ENCODE measurements around the gene TFDP1.

TFDP1 gene

GRCh38 chr13:113653264-113654174 is 69.0 kb downstream of the TFDP1 start:
- DNase-seq (ENCODE audit: low read depth), result no peak
- TF ChIP-seq MAX (IDR thresholded peaks at IDR 0.05; ENCODE audit: low read depth, low read length), result no peak
- no peak for TF ChIP-seq MYC (IDR thresholded peaks at IDR 0.05; ENCODE audit: low read depth, low read length)
- no peak for TF ChIP-seq POLR2A (IDR thresholded peaks at IDR 0.05; ENCODE audit: extremely low read depth, insufficient read length)
- TF ChIP-seq CTCF (IDR thresholded peaks at IDR 0.05; ENCODE audit: low read depth, low read length), result no peak

GRCh38 chr13:113654175-113654560 is 69.6 kb downstream of the TFDP1 start:
- DNase-seq (ENCODE audit: low read depth), result no peak
- TF ChIP-seq POLR2A (IDR thresholded peaks at IDR 0.05; ENCODE audit: extremely low read depth, insufficient read length), result no peak
- no peak for TF ChIP-seq MAX (IDR thresholded peaks at IDR 0.05; ENCODE audit: low read depth, low read length)
- no peak for TF ChIP-seq CTCF (IDR thresholded peaks at IDR 0.05; ENCODE audit: low read depth, low read length)
- TF ChIP-seq MYC (IDR thresholded peaks at IDR 0.05; ENCODE audit: low read depth, low read length), result no peak
- H3K4me3 ChIP-seq (ENCODE audit: low read depth, low read length), result no peak overlapping the region

More at GRCh38 chr13:113653264-113654174, 69.0 kb downstream of the TFDP1 start:
- no peak overlapping the region for H3K4me3 ChIP-seq (ENCODE audit: low read depth, low read length)

GRCh38 chr13:113654591-113655345 is 70.2 kb downstream of the TFDP1 start:
- no peak for DNase-seq (ENCODE audit: low read depth)
- H3K4me3 ChIP-seq (ENCODE audit: low read depth, low read length), result no peak overlapping the region
- TF ChIP-seq CTCF (IDR thresholded peaks at IDR 0.05; ENCODE audit: low read depth, low read length) (no peak), POLR2A (IDR thresholded peaks at IDR 0.05; ENCODE audit: extremely low read depth, insufficient read length) (no peak), MAX (IDR thresholded peaks at IDR 0.05; ENCODE audit: low read depth, low read length) (no peak), MYC (IDR thresholded peaks at IDR 0.05; ENCODE audit: low read depth, low read length) (no peak)

GRCh38 chr13:113655346-113656002 is 70.9 kb downstream of the TFDP1 start:
- no peak overlapping the region for H3K4me3 ChIP-seq (ENCODE audit: low read depth, low read length)
- TF ChIP-seq MYC (IDR thresholded peaks at IDR 0.05; ENCODE audit: low read depth, low read length), result no peak
- no peak for TF ChIP-seq POLR2A (IDR thresholded peaks at IDR 0.05; ENCODE audit: extremely low read depth, insufficient read length)
- no peak for TF ChIP-seq CTCF (IDR thresholded peaks at IDR 0.05; ENCODE audit: low read depth, low read length)
- no peak for TF ChIP-seq MAX (IDR thresholded peaks at IDR 0.05; ENCODE audit: low read depth, low read length)
- no peak for DNase-seq (ENCODE audit: low read depth)

- no peak for DNase-seq (ENCODE audit: low read depth)
- H3K4me3 ChIP-seq (ENCODE audit: low read depth, low read length), result no peak overlapping the region
- no peak for TF ChIP-seq MAX (IDR thresholded peaks at IDR 0.05; ENCODE audit: low read depth, low read length)
- no peak for TF ChIP-seq CTCF (IDR thresholded peaks at IDR 0.05; ENCODE audit: low read depth, low read length)
- no peak for TF ChIP-seq POLR2A (IDR thresholded peaks at IDR 0.05; ENCODE audit: extremely low read depth, insufficient read length)
- no peak for TF ChIP-seq MYC (IDR thresholded peaks at IDR 0.05; ENCODE audit: low read depth, low read length)
Measured at GRCh38 chr13:113656003-113656588, 71.5 kb downstream of the TFDP1 start.

All from NB4 (cell line).